Ishikawa (cell line): ENCODE results near the gene ACSM3.

Experiments used
- CEBPB ChIP-seq: IDR thresholded peaks from 2 replicates; pipeline ENCODE4 v1.6.1; 2012
- CREB1 ChIP-seq: IDR thresholded peaks from 2 replicates; pipeline ENCODE4 v1.6.1; 2012; ENCODE audit warnings: low read depth
- EGR1 ChIP-seq: IDR thresholded peaks from 2 replicates; pipeline ENCODE4 v1.6.1; 2012
- EP300 ChIP-seq: IDR thresholded peaks from 2 replicates; pipeline ENCODE4 v1.6.1; 2012; ENCODE audit warnings: borderline replicate concordance
- FOXM1 ChIP-seq: IDR thresholded peaks from 2 replicates; pipeline ENCODE4 v1.6.1; 2012; ENCODE audit warnings: low read depth, borderline replicate concordance
- NFIC ChIP-seq: IDR thresholded peaks from 2 replicates; pipeline ENCODE4 v1.6.1; 2012
- RAD21 ChIP-seq: IDR thresholded peaks from 2 replicates; pipeline ENCODE4 v1.6.1; 2012; ENCODE audit warnings: low read depth
- TAF1 ChIP-seq: IDR thresholded peaks from 2 replicates; pipeline ENCODE4 v1.6.1; 2012; ENCODE audit warnings: low read depth, mild to moderate bottlenecking
- TCF12 ChIP-seq: IDR thresholded peaks from 2 replicates; pipeline ENCODE4 v1.6.1; 2012; ENCODE audit warnings: low read depth
- TEAD4 ChIP-seq: IDR thresholded peaks from 2 replicates; pipeline ENCODE4 v1.6.1; 2012
- USF1 ChIP-seq: IDR thresholded peaks from 2 replicates; pipeline ENCODE4 v1.6.1; 2012
- YY1 ChIP-seq: IDR thresholded peaks from 2 replicates; pipeline ENCODE4 v1.6.1; 2012; ENCODE audit warnings: low read depth
- ZBTB7A ChIP-seq: IDR thresholded peaks from 2 replicates; pipeline ENCODE4 v1.6.1; 2012; ENCODE audit warnings: low read depth
- TF ChIP-seq, protein P1 (sequence below): IDR thresholded peaks from 2 replicates; pipeline ENCODE4 v1.6.1; 2012; ENCODE audit warnings: low read depth, mild to moderate bottlenecking
- TF ChIP-seq, protein P2 (sequence below): IDR thresholded peaks from 2 replicates; pipeline ENCODE4 v1.6.1; 2012

ACSM3 gene

DNA sequence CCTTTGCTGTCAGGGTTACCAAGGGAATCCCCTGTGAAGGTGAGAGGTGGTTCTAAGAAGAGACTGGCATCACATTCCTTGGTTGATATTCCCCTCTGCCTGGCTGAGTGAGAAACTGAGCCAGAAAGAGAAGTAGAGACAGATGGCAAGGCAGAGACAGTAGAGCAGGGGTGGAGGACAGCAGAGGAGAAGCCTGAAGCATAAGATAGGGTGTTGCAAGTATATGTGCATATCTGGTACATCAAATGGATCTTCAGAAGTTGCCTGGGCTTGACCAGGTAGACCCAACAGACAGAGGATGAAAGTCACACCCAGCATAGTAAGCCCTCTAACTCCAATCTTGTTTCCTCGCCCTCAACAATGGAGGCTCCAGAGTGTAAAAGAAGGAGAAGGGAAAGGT is 14.3 kb upstream of the ACSM3 start:
- TF ChIP-seq, protein P1, sequence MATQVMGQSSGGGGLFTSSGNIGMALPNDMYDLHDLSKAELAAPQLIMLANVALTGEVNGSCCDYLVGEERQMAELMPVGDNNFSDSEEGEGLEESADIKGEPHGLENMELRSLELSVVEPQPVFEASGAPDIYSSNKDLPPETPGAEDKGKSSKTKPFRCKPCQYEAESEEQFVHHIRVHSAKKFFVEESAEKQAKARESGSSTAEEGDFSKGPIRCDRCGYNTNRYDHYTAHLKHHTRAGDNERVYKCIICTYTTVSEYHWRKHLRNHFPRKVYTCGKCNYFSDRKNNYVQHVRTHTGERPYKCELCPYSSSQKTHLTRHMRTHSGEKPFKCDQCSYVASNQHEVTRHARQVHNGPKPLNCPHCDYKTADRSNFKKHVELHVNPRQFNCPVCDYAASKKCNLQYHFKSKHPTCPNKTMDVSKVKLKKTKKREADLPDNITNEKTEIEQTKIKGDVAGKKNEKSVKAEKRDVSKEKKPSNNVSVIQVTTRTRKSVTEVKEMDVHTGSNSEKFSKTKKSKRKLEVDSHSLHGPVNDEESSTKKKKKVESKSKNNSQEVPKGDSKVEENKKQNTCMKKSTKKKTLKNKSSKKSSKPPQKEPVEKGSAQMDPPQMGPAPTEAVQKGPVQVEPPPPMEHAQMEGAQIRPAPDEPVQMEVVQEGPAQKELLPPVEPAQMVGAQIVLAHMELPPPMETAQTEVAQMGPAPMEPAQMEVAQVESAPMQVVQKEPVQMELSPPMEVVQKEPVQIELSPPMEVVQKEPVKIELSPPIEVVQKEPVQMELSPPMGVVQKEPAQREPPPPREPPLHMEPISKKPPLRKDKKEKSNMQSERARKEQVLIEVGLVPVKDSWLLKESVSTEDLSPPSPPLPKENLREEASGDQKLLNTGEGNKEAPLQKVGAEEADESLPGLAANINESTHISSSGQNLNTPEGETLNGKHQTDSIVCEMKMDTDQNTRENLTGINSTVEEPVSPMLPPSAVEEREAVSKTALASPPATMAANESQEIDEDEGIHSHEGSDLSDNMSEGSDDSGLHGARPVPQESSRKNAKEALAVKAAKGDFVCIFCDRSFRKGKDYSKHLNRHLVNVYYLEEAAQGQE, result no peak
- TF ChIP-seq TCF12 (no peak), NFIC (no peak), USF1 (no peak), CREB1 (no peak), FOXM1 (no peak), YY1 (no peak), EGR1 (no peak), TAF1 (no peak), TEAD4 (no peak), RAD21 (no peak), CEBPB (no peak), EP300 (no peak), ZBTB7A (no peak)
- TF ChIP-seq, protein P2, sequence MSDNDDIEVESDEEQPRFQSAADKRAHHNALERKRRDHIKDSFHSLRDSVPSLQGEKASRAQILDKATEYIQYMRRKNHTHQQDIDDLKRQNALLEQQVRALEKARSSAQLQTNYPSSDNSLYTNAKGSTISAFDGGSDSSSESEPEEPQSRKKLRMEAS, result no peak

- TF ChIP-seq NFIC (no peak), CREB1 (no peak), CEBPB (no peak), USF1 (no peak), TAF1 (no peak), YY1 (no peak), ZBTB7A (no peak), EP300 (no peak), FOXM1 (no peak), EGR1 (no peak), TCF12 (no peak), TEAD4 (no peak), RAD21 (no peak)
- TF ChIP-seq, protein P1, result no peak
- TF ChIP-seq, protein P2, result no peak
These were observed 13.3 kb upstream of the ACSM3 start for GRCh38 chr16:20750558-20750957.

DNA sequence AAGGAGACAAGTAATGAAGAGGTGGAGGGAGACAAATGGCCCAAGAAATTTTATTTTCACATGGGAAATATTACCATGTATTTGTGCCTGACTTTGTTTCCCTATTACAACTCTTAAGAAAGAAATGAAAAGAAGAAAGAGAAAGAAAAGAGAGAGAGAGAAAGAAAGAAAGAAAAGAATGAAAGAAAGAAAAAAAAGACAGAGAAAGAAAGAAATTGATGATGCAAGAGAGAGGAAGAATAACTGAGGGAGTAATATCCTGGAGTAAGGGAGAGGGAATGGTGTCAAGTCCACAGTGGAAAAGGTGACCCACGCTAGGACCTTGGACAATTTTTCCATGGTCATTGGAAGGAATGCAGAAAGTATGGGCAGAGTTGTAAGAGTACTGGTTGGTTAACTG is 10.1 kb upstream of the ACSM3 start:
- TF ChIP-seq TAF1 (no peak), CREB1 (no peak)

GRCh38 chr16:20755238-20755637 is 8.6 kb upstream of the ACSM3 start:
- TF ChIP-seq YY1, result no peak
- TF ChIP-seq CEBPB, result no peak
- TF ChIP-seq CREB1, result no peak
- no peak for TF ChIP-seq USF1

DNA sequence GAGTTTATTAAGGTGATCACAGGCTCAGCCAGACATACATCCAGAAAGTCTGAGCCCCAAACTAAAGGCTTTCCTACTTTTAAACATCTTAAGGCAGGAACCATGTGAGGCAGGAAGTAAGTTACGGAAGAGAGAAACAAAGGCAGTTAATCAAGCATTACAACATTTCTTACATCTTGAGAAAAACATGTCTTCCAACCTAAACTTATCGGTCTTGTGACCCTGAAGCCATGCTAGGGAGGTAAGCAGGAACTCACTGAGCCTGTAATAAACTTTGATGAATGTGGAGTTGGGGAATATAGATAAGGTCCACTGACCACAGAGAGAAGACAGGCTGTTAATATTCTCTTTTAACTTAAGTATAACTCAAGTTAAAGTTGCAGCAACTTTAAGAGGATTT is 3.5 kb upstream of the ACSM3 start:
- TF ChIP-seq TCF12 (no peak), CREB1 (no peak), TAF1 (no peak), USF1 (no peak), ZBTB7A (no peak), TEAD4 (no peak), NFIC (no peak)
- TF ChIP-seq, protein P1, result no peak
- TF ChIP-seq, protein P2, result no peak
